H9 (cell line): ENCODE measurements around the gene TRAPPC2B. TPM values are rescaled to one million over a fixed set of nuclear protein-coding genes. Genes with fewer than 3 reads are reported as not detected.
A peak's percentile ranks its signal among the peaks of the same experiment; 100 is the strongest.

Experiments
- DNase-seq: peaks from one replicate; pipeline ENCODE4 v3.0.0-alpha.2; 2017
- H2AFZ ChIP-seq: one replicate; pipeline ENCODE4 v1.6.1; 2013; ENCODE audit warnings: mild to moderate bottlenecking, low read length, control low read depth, moderate library complexity
- H2AK5ac ChIP-seq: 2 replicates; pipeline ENCODE4 v1.6.1; 2013; ENCODE audit warnings: low read length, control low read depth, mixed read lengths; ENCODE audit not compliant: insufficient read length
- H2BK120ac ChIP-seq: one replicate; pipeline ENCODE4 v1.6.1; 2013; ENCODE audit warnings: low read depth, mild to moderate bottlenecking, low read length, control low read depth, inconsistent platforms; ENCODE audit not compliant: poor library complexity, severe bottlenecking
- H2BK12ac ChIP-seq: 2 replicates; pipeline ENCODE4 v1.6.1; 2013; ENCODE audit warnings: low read length, control low read depth, mixed read lengths, low read depth; ENCODE audit not compliant: insufficient read length
- H2BK15ac ChIP-seq: 2 replicates; pipeline ENCODE4 v1.6.1; 2013; ENCODE audit warnings: low read depth, low read length, control low read depth
- H2BK20ac ChIP-seq: one replicate; pipeline ENCODE4 v1.6.1; 2013; ENCODE audit warnings: low read depth, mild to moderate bottlenecking, low read length, control low read depth, inconsistent platforms; ENCODE audit not compliant: poor library complexity, severe bottlenecking
- H2BK5ac ChIP-seq: 2 replicates; pipeline ENCODE4 v1.6.1; 2013; ENCODE audit warnings: low read length, control low read depth, mixed read lengths; ENCODE audit not compliant: insufficient read length
- H3K14ac ChIP-seq: 2 replicates; pipeline ENCODE4 v1.6.1; 2013; ENCODE audit warnings: low read length, control low read depth; ENCODE audit not compliant: insufficient read depth
- H3K18ac ChIP-seq: 2 replicates; pipeline ENCODE4 v1.6.1; 2013; ENCODE audit warnings: low read depth, mild to moderate bottlenecking, mixed read lengths, low read length, control low read depth; ENCODE audit not compliant: insufficient read length
- H3K23ac ChIP-seq: 2 replicates; pipeline ENCODE4 v1.6.1; 2013; ENCODE audit warnings: low read length, control low read depth, mixed read lengths, low read depth; ENCODE audit not compliant: insufficient read length
- H3K23me2 ChIP-seq: 2 replicates; pipeline ENCODE4 v1.6.1; 2013; ENCODE audit warnings: low read depth, mild to moderate bottlenecking, mixed read lengths, low read length, control low read depth; ENCODE audit not compliant: insufficient read length, poor library complexity, severe bottlenecking
- H3K27ac ChIP-seq: 2 replicates; pipeline ENCODE4 v1.5.1; 2013; ENCODE audit warnings: low read length, control low read depth, mixed read lengths, low read depth; ENCODE audit not compliant: insufficient read length
- H3K27me3 ChIP-seq: 2 replicates; pipeline ENCODE4 v1.6.1; 2013; ENCODE audit warnings: low read length, control low read depth, inconsistent platforms; ENCODE audit not compliant: insufficient read depth
- H3K4ac ChIP-seq: 2 replicates; pipeline ENCODE4 v1.6.1; 2013; ENCODE audit warnings: low read depth, mild to moderate bottlenecking, control low read depth, inconsistent platforms, low read length, moderate library complexity
- H3K4me1 ChIP-seq: 2 replicates; pipeline ENCODE4 v1.6.1; 2013; ENCODE audit warnings: low read length, control low read depth, inconsistent platforms; ENCODE audit not compliant: insufficient read depth
- H3K4me2 ChIP-seq: 2 replicates; pipeline ENCODE4 v1.6.1; 2013; ENCODE audit warnings: low read length, control low read depth, mixed read lengths; ENCODE audit not compliant: insufficient read length, insufficient read depth
- H3K56ac ChIP-seq: 2 replicates; pipeline ENCODE4 v1.6.1; 2013; ENCODE audit warnings: low read depth, mild to moderate bottlenecking, mixed read lengths, low read length, control low read depth; ENCODE audit not compliant: insufficient read length
- H3K79me1 ChIP-seq: 2 replicates; pipeline ENCODE4 v1.6.1; 2013; ENCODE audit warnings: low read depth, mild to moderate bottlenecking, moderate library complexity, low read length, control low read depth, inconsistent platforms; ENCODE audit not compliant: insufficient read depth, poor library complexity, severe bottlenecking
- H3K79me2 ChIP-seq: 2 replicates; pipeline ENCODE4 v1.6.1; 2013; ENCODE audit warnings: low read length, control low read depth, inconsistent platforms; ENCODE audit not compliant: insufficient read depth
- H3K9ac ChIP-seq: 2 replicates; pipeline ENCODE4 v1.6.1; 2013; ENCODE audit warnings: low read length, control low read depth, mixed read lengths; ENCODE audit not compliant: insufficient read length; ENCODE audit errors: extremely low read depth
- H3K9me3 ChIP-seq: one replicate; pipeline ENCODE4 v1.6.1; 2013; ENCODE audit warnings: low read depth, low read length, inconsistent platforms; ENCODE audit not compliant: control insufficient read depth
- H3T11ph ChIP-seq: one replicate; pipeline ENCODE4 v1.6.1; 2013; ENCODE audit warnings: mild to moderate bottlenecking, low read length, control low read depth, inconsistent platforms
- H4K20me1 ChIP-seq: one replicate; pipeline ENCODE4 v1.6.1; 2013; ENCODE audit not compliant: control insufficient read depth, insufficient read length, insufficient read depth
- H4K5ac ChIP-seq: 2 replicates; pipeline ENCODE4 v1.6.1; 2013; ENCODE audit warnings: low read depth, mild to moderate bottlenecking, mixed read lengths, low read length, control low read depth; ENCODE audit not compliant: insufficient read length
- H4K8ac ChIP-seq: replicated peaks from 2 replicates; pipeline ENCODE4 v1.6.1; 2013; ENCODE audit warnings: low read length, control low read depth, mixed read lengths, low read depth; ENCODE audit not compliant: insufficient read length
- H4K91ac ChIP-seq: 2 replicates; pipeline ENCODE4 v1.6.1; 2013; ENCODE audit warnings: low read depth, mild to moderate bottlenecking, moderate library complexity, mixed read lengths, low read length, control low read depth; ENCODE audit not compliant: insufficient read length
- H3K27ac Mint-ChIP-seq, 3 experiments: 2 replicates in 2 of 3; 3 replicates in 1 of 3; pipeline ENCODE4 v1.8.0; 2020 to 2021; ENCODE audit warnings: mixed read lengths in 3 of 3, mild to moderate bottlenecking in 1 of 3, moderate library complexity in 1 of 3
- H3K27me3 Mint-ChIP-seq: 2 replicates; pipeline ENCODE4 v1.8.0; 2021; ENCODE audit warnings: low read depth, mild to moderate bottlenecking, moderate library complexity, mixed read lengths
- H3K36me3 Mint-ChIP-seq, 3 experiments: 2 replicates in 2 of 3; 3 replicates in 1 of 3; pipeline ENCODE4 v1.8.0; 2020 to 2021; ENCODE audit warnings: low read depth in 3 of 3, mixed read lengths in 3 of 3; ENCODE audit not compliant: insufficient read depth in 1 of 3
- H3K4me1 Mint-ChIP-seq, 2 experiments: 2 replicates each; pipeline ENCODE4 v1.8.0; 2020; ENCODE audit warnings: mixed read lengths in 2 of 2
- H3K4me3 Mint-ChIP-seq, 2 experiments: 2 replicates in 1 of 2; 3 replicates in 1 of 2; pipeline ENCODE4 v1.8.0; 2020 to 2021; ENCODE audit warnings: mild to moderate bottlenecking in 2 of 2, mixed read lengths in 2 of 2, moderate library complexity in 1 of 2
- H3K9me3 Mint-ChIP-seq, 2 experiments: 2 replicates in 1 of 2; 3 replicates in 1 of 2; pipeline ENCODE4 v1.8.0; 2020; ENCODE audit warnings: mild to moderate bottlenecking in 2 of 2, mixed read lengths in 2 of 2, moderate library complexity in 1 of 2
- WGBS: extraction: QIAGEN DNeasy Blood & Tissue Kit; methylation state at CpG from one replicate; pipeline ENCODE4 v1.1.7; 2013; ENCODE audit warnings: missing lambda C conversion rate, low lambda C conversion rate, mixed read lengths; ENCODE audit not compliant: insufficient read length; ENCODE audit errors: extremely low coverage; 5-methylcytosine and 5-hydroxymethylcytosine counted together
- total RNA-seq: library from RNA; stranded (reverse); gene quantifications from 2 replicates; pipeline ENCODE4 v1.2.1, GENCODE V29; 2021
- TF ChIP-seq, protein P1 (sequence below): fragments of 200-600 bp; sonication (generic); conservative IDR thresholded peaks from 3 replicates; pipeline ENCODE4 v1.8.0; 2021; ENCODE audit warnings: antibody characterized with exemption, mild to moderate bottlenecking

TRAPPC2B gene
- total RNA-seq, 1 experiment from 2014 or later = 12.4 TPM

DNA sequence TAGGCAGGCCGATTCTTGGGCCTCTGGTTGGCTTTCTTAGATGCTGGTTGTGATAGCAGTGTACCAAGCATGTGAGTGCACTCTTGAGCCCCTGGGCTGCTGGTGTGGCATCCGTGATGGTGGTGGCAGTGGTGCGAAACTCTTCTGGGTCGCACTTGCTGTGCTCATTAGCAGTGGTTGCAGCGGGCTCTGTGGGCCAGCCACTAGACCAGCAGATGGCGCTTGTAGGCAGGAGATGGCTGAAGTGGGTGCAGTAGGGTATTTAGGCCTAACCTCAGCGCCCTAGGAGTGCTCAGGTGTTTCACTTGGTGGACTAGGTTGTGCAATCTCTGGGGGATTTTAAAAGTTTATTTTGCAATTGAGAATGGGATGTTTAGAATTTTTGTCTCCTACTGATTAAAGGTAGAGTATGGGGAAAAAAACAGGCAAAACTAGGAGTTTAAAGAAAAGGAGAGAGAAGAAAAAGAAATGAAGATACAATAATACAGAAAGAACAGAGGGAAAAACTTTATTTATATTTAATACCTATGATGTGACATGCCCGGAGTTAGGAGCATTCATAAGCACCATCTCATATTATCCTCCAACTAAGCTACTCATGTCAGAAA is 43.3 kb downstream of the TRAPPC2B start:
- Histone ChIP-seq H3K4me1 (peaks cover 2% of the 10 kb centered on the region; the same call in 1 of the 2 replicates), H2AK5ac (no peak overlapping the region), H3T11ph (no peak overlapping the region), H2BK15ac (no peak overlapping the region), H3K79me2 (no peaks in the 10 kb centered on the region; the same call in 1 of the 2 replicates), H3K9me3 (no peaks in the 10 kb centered on the region), H2BK5ac (no peak overlapping the region), H3K27me3 (no peaks in the 10 kb centered on the region), H2BK12ac (no peak overlapping the region), H4K5ac (no peak overlapping the region), H3K79me1 (no peaks in the 10 kb centered on the region), H3K4me2 (no peak overlapping the region), H3K56ac (no peak overlapping the region), H3K9ac (no peak overlapping the region), H3K27ac (no peak overlapping the region), H2AFZ (no peak overlapping the region), H3K4ac (no peak overlapping the region), H3K18ac (no peak overlapping the region), H3K14ac (no peak overlapping the region), H4K91ac (no peak overlapping the region), H3K23ac (no peak overlapping the region), H4K20me1 (no peaks in the 10 kb centered on the region), H4K8ac (no peak overlapping the region), H3K23me2 (peaks cover 8% of the 10 kb centered on the region), H2BK20ac (no peak overlapping the region), H2BK120ac (no peak overlapping the region)
- DNase-seq = peak; percentile 91
- Mint-ChIP-seq H3K27ac (no peak overlapping the region), H3K4me1 (peaks cover 7 to 8% of the 10 kb centered on the region in 2 experiments), H3K27me3 (no peaks in the 10 kb centered on the region; the same call in none of the 2 replicates), H3K9me3 (peaks cover 3 to 10% of the 10 kb centered on the region in 2 experiments; a peak in 4 of 5 replicates), H3K4me3 (peak overlapping the region in 1 of 2 experiments; percentile 4; a peak in 2 of 5 replicates), H3K36me3 (peaks cover 0 to 4% (median 0%) of the 10 kb centered on the region in 3 experiments; a peak in 2 of 7 replicates)
- TF ChIP-seq, protein P1, sequence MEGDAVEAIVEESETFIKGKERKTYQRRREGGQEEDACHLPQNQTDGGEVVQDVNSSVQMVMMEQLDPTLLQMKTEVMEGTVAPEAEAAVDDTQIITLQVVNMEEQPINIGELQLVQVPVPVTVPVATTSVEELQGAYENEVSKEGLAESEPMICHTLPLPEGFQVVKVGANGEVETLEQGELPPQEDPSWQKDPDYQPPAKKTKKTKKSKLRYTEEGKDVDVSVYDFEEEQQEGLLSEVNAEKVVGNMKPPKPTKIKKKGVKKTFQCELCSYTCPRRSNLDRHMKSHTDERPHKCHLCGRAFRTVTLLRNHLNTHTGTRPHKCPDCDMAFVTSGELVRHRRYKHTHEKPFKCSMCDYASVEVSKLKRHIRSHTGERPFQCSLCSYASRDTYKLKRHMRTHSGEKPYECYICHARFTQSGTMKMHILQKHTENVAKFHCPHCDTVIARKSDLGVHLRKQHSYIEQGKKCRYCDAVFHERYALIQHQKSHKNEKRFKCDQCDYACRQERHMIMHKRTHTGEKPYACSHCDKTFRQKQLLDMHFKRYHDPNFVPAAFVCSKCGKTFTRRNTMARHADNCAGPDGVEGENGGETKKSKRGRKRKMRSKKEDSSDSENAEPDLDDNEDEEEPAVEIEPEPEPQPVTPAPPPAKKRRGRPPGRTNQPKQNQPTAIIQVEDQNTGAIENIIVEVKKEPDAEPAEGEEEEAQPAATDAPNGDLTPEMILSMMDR = peak; percentile 90
- WGBS = no CpG with 5 or more reads among the region's 8 CpGs
